GM11168 (cell line): ENCODE measurements around the gene GAGE10.
"Not testable (repeated sequence)": the region's sequence is repeated elsewhere in the genome, so short reads cannot be mapped to it uniquely, and the experiment has no call there.

Source experiments
- in situ Hi-C: fragments of 300-500 bp; cut with MboI; formaldehyde crosslinking; loops from one replicate; pipeline ENCODE4 v1.12.0; 2022; ENCODE audit warnings: low sequenced_read_pairs; ENCODE audit not compliant: unreplicated experiment

Gene GAGE10

DNA sequence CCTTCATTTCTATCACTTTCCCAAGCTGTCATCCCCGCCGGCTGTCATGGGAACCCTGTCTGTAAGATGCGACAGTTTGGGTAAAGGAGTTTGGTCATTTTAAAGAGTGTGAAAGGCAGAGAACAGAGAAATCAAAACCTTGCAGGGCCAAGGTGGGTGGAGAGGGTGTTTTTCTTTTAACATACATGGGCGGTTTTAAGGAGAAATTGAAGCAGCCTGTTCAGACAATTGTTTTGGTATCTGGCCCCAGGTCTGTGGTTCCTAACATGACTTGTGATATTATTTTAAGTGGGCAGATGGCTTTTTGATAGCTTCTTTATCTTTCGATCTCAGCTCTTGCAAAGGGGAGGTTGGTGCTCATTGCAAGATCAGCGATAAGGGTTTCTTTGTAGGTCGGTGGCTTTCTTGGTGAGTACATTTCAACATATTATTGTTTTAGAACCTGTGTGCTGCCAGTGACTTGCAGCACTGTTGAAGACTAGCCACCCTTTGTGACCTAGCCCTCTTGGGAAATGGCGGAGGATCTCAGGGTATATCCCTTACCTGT lies 30.2 kb upstream of the GAGE10 start:
- in situ Hi-C loops, result no loop called here

DNA sequence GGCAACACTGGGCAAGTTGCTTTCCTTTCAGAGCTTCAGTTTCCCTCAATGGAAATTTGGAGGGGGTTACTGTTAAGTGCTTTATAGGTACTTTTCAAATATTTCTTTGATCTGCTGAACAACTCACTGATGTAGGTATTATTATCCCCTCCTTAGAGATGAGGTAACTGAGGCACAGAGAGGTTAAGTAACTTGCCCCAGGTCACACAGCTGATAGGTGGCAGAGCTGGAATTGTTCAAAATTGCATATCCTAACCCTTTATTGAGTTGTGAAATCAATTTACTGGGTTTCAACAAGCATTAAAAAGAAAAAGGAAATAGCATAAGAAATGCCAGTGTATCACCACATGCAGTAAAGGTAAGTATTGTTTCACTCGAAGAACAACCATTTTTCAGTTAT lies 27.2 kb upstream of the GAGE10 start:
- in situ Hi-C loops, result loop anchor here (25.0 kb wide), 1 partner anchor 561 kb away; the partner anchor contains the start of gene PAGE4

DNA sequence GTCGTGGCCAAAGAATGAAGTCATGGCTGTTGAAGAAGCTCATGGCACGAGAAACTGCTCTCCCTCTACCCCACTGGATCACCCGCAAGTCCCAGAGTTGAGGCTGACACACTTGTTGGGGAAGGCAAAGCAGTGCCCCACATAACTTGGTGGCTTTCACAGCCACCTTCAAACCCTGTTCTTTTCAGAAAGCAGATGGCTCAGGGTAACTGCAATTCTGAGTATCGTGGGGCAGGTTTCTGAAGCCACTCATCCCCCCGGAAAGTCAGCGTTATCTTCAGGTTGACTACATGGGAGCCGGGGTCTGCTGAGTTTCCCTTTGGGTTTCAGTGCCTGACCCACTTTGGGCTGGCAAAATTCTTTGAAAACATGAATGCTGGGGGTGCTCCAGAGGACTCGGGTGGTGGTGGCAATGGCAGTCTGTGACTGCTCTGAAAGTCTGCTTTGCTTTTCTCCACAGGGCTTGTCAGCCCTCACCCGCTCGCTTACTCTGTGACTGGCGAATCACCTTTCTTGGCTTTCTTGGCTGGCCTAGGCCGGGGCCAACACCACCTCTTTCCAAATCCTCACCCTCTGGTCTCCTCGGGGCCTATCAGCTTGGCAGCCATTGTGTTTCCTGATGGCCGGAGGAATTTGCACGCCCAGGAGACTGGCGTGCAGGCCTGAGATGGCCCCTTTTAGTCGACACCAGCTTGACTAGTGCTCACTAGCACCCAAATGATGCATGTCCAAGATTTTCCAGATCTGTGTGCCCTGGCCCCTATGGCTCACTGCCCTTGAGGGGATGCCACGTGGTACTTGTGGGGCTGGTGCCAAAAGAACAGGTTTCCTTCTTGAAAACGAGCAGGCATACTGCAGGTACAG lies 26.5 kb upstream of the GAGE10 start:
- in situ Hi-C loops, result loop anchor here (25.0 kb wide), 1 partner anchor 560 kb away; the partner anchor contains the start of gene PAGE4

DNA sequence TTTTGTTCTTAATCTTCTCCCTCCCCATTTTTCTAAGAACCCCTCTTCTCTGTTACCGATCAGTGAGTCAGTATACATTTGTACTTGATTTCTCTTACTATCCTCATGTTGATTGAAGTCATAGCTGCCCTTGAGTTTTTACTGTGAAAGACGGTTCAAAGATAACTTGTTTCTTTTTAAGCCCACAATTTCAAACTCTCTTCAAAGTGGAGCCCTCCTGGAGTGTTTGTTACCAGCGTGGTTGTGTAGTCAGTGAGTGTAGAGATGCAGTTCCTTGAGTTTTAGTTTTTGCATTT lies 26.0 kb upstream of the GAGE10 start:
- in situ Hi-C loops, result loop anchor here (25.0 kb wide), 1 partner anchor 560 kb away; the partner anchor contains the start of gene PAGE4

DNA sequence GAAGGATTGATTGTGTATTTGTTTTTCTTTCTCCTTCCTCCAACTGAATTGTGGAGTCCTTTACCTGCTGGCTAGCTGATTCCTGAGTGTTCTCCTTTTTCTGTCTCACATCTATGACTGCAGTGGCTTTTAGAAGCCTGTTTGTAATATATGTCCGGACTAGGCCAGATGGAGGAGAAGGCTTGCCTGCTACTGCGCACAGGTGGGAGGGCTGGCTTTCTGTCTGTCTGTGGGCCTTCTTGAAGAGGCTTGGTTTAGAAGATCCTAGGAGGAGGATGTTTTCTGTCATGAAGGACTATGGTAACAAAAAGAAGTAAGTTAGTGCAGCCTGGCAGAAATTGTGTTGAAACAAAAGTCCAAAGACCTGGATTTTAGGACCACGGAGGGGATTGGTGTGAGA lies 25.4 kb upstream of the GAGE10 start:
- in situ Hi-C loops, result loop anchor here (25.0 kb wide), 1 partner anchor 559 kb away; the partner anchor contains the start of gene PAGE4

DNA sequence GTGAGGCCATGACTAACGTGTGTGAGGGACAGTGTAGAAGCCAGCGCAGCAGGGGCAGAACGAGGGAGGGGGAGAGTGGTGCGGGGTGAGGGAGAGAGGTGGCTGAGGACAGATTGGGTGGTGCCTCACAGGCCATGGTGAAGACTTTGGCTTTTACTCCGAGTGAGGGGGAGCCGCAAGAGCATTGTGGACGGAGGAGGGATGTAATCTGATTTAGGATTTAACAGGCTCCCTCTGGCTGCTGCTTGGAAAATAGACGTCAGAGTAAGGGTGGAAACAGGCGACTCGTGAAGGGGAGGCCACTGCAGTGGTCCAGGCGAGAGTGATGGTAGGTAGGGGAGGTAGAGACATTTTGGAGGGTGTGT lies 20.8 kb upstream of the GAGE10 start:
- in situ Hi-C loops, result loop anchor here (25.0 kb wide), 1 partner anchor 555 kb away; the partner anchor contains the start of gene PAGE4

DNA sequence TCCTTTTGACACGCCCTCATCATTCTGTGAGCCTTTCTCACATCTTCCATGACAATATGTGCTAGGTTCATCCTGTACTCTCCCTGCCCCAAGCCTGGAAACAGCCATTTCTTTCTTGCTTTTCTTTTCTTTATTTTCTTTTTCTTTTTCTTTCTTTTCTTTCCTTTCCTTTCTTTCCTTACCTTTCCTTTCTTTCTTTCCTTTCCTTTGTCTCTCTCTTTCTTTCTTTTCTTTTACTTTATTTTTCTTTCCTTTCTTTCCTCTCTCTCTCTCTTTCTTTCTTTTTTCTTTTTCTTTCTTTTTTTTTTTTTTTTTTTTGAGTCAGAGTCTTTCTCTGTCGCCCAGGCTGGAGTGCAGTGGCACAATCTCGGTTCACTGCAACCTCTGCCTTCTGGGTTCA lies 19.2 kb upstream of the GAGE10 start:
- in situ Hi-C loops, result loop anchor here (25.0 kb wide), 1 partner anchor 553 kb away; the partner anchor contains the start of gene PAGE4

DNA sequence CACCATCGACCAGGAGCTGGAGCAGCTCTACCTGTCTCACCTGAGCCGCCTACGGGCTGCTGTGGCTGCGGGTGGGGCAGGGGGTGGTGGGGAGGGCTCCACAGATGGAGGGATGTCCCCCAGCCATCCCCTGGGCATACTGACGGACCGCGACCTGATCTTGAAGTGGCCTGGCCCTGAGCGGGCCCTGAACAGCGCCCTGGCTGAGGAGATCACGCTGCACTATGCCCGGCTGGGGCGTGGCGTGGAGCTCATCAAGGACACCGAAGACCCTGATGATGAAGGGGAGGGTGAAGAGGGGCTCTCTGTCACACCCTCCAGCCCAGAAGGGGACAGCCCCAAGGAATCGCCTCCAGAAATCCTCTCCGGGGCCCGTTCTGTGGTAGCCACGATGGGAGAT lies 17.3 kb upstream of the GAGE10 start:
- in situ Hi-C loops, result loop anchor here (25.0 kb wide), 1 partner anchor 551 kb away; the partner anchor contains the start of gene PAGE4

DNA sequence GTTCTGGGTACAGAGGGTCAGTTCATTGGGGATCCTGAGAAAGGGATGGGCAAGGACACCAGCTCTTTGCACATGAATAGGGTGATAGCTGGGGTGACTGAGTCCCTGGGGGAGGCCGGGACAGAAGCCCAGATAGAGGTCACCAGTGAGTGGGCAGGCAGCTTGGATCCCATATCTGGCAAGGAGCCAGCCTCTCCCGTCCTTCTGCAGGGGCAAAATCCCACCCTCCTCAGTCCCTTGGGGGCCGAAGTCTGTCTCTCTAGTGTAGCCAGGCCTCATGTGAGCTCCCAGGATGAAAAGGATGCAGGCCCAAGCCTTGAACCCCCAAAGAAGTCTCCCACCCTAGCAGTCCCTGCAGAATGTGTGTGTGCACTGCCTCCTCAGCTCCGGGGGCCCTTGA lies 16.9 kb upstream of the GAGE10 start:
- in situ Hi-C loops, result loop anchor here (25.0 kb wide), 1 partner anchor 551 kb away; the partner anchor contains the start of gene PAGE4

DNA sequence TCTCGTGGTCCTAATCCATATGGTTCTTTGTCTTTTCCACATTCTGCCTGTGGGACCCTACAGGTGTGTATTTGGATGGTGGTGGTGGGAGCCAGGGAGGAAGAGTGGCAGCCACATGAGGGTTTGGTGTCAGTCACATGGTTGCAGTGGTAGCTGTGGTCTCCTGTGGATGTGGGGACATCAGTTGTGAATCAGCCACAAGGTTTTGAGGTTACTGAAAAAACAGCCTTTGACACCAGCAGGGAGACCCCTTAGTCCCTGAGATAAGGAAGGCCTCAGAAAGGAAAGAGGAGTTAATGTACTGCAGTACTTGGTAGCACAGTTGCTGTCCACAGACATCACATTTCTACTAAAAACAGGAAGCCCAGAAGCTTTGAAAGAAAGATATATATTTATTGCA lies 15.8 kb upstream of the GAGE10 start:
- in situ Hi-C loops, result loop anchor here (25.0 kb wide), 1 partner anchor 550 kb away; the partner anchor contains the start of gene PAGE4

DNA sequence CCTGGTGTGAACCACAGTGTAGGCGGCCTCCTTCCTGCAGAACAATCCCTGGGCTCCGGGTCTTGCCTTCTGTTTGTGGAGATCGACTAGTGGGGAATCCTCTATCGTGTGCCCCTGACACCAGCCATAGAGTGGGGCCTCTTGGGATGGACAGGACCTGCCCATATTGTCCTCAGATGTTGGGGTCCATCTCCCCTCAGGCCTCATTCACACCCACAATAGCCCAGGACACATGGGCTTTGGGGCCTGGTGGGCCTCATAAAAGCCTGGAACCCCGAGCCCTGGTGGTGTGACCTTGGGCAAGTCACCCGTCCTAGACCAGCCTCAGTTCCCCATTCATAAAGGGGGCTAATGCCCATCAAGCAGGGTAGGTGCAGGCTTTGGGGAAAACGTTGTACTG lies 13.2 kb upstream of the GAGE10 start:
- in situ Hi-C loops, result loop anchor here (25.0 kb wide), 1 partner anchor 547 kb away; the partner anchor contains the start of gene PAGE4

DNA sequence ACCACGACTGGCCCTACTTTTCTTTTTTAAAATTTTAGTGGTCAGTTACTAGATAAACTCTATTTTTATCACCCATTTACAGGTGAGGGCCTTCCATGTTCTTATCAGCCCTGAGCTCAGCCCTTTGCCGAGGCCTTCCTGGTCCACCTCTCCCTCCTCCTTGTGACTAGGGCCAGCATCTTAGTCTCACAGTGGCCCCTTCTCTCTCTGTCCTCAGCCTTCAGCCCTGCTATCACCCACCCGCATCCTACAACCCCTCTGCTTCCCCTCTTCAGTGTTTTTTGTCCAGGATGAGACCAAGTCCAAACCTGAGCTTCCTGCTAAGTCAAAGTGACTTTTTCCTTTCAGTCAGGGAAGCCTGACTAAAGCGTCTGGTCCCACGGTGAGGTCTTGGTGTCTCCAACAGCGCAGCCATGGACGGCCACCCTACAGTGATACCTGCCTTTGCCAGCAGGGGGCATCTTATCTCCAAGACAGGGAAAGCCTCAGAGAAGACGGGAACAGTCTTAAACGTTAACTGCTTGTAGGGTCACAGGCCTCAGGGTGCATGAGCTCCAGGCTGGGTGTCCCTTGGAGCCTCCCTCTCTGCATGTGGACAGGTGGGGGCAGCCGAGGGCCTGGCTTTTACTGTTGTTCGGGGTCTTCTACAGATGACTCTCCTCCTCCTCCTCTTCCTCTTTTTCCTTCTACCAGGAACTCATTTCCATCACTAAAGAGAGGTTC lies 11.7 kb upstream of the GAGE10 start:
- in situ Hi-C loops, result loop anchor here (25.0 kb wide), 1 partner anchor 546 kb away; the partner anchor contains the start of gene PAGE4

DNA sequence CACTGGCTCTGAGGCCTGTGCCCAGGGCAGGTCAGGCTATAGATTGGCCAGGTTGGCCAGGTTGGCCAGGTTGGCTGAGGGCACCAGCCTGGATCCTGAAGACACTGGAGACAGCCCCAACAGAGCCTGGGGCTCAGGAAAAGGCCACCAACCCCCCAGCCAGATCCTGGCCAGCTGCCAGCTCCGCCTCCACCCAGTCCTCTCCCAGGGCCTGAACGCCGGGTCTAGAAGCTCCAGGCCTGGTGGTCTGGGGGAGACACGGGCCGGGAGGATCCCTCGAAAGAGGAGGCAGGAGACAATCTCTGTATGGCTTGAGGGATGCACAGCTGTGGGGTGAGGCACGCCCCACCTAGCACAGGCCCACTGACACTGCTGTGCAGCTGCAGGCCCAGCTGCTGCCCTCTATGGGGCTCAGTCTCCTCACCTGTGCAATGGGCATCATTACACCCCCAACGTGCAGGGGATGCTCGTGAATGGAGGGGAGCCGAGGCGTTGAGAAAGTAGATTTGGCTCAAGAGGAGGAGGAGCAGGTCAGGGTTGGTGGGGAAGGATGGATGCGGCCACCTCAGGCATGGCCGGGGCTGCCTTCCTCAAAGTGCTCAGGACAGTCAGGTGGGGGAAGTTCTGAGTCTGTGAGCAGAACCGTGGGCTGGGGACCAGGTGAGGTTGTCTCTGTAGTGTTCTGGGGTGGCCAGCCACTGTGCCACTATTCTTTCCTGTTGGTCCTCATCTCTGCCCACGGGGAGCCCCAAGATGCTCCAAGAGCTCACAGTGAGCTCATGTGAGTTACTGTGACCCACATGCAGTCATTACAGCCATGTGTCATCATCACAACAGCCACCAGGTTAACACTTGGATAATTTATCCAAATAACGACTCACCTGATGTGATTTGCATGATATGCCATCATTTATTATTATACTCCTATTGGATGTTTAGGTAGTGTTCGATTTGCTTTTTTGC lies 10.8 kb upstream of the GAGE10 start:
- in situ Hi-C loops, result loop anchor here (25.0 kb wide), 1 partner anchor 545 kb away; the partner anchor contains the start of gene PAGE4

DNA sequence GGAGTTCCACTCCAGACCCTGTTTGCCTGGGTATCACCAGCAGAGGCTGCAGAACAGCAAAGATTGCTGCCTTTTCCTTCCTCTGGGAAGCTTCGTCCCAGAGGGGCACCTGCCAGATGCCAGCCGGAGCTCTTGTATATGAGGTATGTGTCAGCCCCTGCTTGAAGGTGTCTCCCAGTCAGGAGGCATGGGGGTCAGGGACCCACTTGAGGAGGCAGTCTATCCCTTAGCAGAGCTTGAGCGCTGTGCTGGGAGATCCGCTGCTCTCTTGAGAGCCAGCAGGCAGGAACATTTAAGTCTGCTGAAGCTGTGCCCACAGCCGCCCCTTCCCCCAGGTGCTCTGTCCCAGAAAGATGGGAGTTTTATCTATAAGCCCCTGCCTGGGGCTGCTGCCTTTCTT lies 4.2 kb upstream of the GAGE10 start:
- in situ Hi-C loops, result loop anchor here (25.0 kb wide), 1 partner anchor 538 kb away; the partner anchor contains the start of gene PAGE4

DNA sequence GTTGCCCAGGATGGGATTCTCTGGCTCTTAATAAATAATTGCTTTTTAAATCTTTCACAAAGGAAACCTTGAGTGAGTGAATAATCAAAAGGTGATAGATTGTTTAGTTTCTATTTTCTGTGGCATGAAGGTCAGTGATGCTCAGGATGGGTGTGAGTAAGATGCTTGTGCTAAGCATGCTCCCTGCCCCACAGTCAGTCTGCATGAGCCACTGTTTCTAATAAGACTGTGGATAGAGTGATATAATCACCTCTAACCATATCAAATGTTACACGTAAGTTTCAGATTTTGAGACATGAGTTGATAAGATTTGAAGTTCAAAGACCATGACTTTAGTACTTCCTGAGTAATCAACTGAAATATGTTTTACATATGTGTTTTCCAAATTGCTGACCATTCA lies 2.7 kb upstream of the GAGE10 start:
- in situ Hi-C loops, result no loop called here

DNA sequence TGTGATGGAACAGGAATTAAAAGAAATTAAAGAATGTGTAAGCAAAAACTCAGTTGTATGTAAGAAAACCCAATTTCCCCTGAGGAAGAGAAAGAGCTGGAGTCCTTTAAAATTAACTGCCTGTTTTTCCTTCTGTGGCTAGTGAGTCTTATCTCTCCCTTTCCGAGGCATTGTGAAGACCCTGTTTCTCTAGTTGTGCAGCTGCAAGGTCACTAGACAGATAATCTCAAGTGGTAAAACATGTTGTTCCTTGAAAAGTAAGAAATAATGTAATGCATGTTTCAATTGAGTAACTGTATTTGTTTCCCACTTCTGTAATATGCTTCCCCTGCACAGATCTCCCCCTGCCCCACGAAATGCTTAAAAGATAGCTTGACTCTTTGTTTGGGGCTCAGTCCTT lies 4.3 kb downstream of the GAGE10 start:
- in situ Hi-C loops, result not testable (repeated sequence)

DNA sequence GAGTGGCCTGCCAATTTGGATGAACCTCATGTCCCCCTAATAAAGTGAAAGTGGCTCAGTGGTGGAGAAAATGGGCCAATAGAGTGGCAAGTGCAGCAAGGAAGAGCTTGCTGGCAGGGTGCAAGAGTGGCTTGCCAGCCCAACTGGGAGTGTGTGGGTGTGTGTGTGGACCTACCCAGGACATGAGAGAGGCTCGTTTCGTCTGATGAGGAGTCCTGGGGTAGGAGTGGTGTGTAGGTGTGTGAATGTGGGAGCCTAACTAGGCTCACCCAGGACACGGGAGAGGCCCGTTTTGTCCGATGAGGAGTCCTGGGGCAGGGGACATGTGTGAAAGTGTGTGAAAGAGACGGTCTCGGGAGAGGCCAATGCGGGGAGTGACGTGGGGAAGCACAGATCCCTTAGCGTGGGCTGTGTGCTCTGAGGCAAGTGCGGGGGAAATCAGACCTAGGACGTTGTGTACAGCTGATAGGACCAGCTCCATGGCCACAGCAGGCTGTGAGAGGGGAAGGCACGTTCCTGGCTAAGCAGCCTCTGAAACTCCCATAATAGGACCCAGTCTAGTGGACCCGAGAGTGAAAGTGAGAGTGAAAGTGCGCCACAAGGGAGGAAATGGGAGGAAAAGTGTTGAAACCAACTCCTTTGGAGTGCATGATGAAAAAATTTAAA lies 5.3 kb downstream of the GAGE10 start:
- in situ Hi-C loops, result no loop called here

DNA sequence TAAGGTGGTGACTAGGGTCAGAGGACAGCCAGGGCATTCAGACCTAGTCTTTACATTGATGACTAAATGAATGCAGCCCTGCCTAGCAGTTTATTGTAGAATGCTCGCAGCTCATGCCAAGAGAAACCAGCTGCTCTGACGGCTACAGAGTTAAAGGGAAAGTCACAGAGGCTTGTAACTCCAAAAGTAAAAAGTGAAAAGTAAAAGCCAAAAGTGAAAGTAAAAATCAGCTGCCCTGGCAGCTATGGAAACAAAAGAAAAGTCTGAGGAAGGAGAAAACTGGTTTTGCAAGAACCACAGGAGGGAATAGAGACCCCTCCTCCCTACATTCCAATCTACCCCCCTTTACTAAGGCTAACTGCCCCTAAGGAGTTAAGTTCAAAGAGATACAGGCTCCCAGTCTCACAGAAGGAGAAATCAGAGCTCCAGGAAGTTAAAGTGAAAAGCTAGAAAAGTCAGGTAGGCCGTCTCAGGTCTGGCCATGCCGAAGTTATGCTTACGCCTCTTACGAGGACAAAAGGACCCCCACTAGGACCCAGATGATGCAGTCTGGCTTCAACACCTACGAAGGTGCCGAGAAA lies 6.0 kb downstream of the GAGE10 start:
- in situ Hi-C loops, result no loop called here

DNA sequence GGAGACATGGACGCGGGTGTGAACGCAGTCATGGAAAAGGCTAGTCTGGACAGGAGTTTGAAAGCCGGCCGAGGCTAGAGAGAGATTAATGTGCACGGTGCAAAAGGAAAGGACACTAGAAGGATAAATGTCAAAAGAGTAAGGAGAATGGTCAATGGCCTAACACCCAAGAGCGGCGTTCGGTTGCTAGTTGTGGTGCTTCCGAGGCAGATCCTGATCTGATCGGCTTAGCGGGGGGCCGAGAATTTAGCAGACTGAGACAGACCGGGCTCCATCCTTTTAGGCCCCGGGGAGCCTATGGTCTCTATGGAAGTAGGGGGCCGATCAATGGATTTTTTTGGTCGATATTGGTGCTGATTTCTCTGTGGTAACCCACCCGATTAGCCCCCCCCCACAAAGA lies 6.9 kb downstream of the GAGE10 start:
- in situ Hi-C loops, result no loop called here
